ENCODE results near the gene TRHDE. TPM values are rescaled to one million over a fixed set of nuclear protein-coding genes. Genes with fewer than 3 reads are reported as not detected.
A peak's percentile ranks its signal among the peaks of the same experiment; 100 is the strongest.
"Not testable (repeated sequence)": the region's sequence is repeated elsewhere in the genome, so short reads cannot be mapped to it uniquely, and the experiment has no call there.

Gene TRHDE
- total RNA-seq, 6 experiments from 2014 or later = 65.7 to 106 (median 93.3) TPM

DNA sequence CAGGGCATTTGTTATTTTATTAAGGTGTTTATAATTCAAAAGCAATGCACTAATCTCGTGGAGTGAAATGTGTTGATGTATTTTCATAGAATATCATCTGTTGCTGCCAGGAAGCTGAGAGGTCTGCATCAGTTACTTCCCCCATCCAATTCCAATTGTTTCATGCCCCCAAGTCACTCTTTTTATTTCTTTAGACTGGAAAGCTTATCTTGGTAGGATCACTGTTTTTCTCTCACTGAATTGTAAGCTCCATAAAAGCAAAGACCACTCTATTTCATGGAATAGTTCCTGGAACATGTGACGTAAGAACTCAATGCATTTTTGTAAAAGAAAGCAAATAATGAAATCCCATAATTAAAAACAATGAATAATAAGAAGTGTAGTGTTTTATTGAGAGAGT lies 420.2 kb downstream of the TRHDE start:
- no peaks in the 10 kb centered on the region for H3K36me3 Mint-ChIP-seq (ENCODE audit: low read depth)

DNA sequence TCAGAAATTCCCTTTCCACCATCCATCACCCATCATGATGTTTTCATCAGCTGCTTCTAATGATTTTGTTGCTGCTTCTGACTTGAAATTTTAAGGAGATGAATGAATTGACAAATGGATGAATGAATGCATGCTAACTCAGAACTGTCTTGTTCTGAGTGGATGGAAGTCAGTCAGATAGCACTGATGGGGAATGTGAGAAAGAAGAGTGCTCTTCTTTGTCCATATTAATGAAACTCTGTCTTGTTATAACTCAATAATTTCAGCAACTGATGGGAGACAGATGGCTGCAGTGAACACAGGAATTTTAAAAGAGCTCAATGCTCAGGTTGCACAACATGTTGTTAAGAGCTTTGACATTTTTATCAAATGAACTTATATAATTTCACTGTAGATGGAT lies 422.0 kb downstream of the TRHDE start:
- H3K9me3 Mint-ChIP-seq = no peaks in the 10 kb centered on the region
- H3K27me3 Mint-ChIP-seq (ENCODE audit: insufficient read depth) = peaks cover 3% of the 10 kb centered on the region; the same call in 1 of the 2 replicates
- H3K4me3 Mint-ChIP-seq = no peak overlapping the region
- H3K4me1 Mint-ChIP-seq (ENCODE audit: low read depth) = peaks cover 12% of the 10 kb centered on the region
- DNase-seq = no peak
- TF ChIP-seq, protein P1, sequence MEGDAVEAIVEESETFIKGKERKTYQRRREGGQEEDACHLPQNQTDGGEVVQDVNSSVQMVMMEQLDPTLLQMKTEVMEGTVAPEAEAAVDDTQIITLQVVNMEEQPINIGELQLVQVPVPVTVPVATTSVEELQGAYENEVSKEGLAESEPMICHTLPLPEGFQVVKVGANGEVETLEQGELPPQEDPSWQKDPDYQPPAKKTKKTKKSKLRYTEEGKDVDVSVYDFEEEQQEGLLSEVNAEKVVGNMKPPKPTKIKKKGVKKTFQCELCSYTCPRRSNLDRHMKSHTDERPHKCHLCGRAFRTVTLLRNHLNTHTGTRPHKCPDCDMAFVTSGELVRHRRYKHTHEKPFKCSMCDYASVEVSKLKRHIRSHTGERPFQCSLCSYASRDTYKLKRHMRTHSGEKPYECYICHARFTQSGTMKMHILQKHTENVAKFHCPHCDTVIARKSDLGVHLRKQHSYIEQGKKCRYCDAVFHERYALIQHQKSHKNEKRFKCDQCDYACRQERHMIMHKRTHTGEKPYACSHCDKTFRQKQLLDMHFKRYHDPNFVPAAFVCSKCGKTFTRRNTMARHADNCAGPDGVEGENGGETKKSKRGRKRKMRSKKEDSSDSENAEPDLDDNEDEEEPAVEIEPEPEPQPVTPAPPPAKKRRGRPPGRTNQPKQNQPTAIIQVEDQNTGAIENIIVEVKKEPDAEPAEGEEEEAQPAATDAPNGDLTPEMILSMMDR (IDR thresholded peaks at IDR 0.05) = no peak
- H3K27ac Mint-ChIP-seq = no peak overlapping the region
- H3K36me3 Mint-ChIP-seq (ENCODE audit: low read depth) = no peaks in the 10 kb centered on the region

More for the DNA sequence above, 420.2 kb downstream of the TRHDE start:
- Mint-ChIP-seq H3K27ac (no peak overlapping the region), H3K4me3 (no peak overlapping the region), H3K27me3 (ENCODE audit: insufficient read depth) (peaks cover 3% of the 10 kb centered on the region; the same call in 1 of the 2 replicates), H3K9me3 (no peaks in the 10 kb centered on the region), H3K4me1 (ENCODE audit: low read depth) (peaks cover 12% of the 10 kb centered on the region)
- no peak for DNase-seq
- TF ChIP-seq, protein P1 (IDR thresholded peaks at IDR 0.05) = no peak

DNA sequence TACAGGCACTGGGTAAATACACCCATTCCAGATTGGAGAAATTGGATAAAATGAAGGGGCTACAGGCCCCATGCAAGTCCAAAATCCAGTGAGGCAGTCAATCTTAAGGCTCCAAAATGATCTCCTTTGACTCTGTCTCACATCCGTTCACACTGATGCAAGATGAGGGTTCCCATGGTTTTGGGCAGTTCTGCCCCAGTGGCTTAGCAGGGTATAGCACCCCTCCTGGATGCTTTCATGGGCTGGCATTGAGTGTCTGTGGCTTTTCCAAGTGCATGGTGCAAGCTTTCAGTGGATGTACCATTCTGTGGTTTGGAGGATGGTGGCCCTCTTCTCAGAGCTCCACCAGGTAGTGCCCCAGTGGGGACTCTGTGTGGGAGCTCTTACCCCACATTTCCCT lies 427.2 kb downstream of the TRHDE start:
- DNase-seq = no peak
- Mint-ChIP-seq H3K4me3 (no peak overlapping the region), H3K36me3 (ENCODE audit: low read depth) (no peaks in the 10 kb centered on the region), H3K9me3 (no peaks in the 10 kb centered on the region), H3K27me3 (ENCODE audit: insufficient read depth) (peaks cover 13% of the 10 kb centered on the region), H3K27ac (no peak overlapping the region), H3K4me1 (ENCODE audit: low read depth) (no peaks in the 10 kb centered on the region)
- TF ChIP-seq, protein P1 (IDR thresholded peaks at IDR 0.05) = peak; percentile 37

DNA sequence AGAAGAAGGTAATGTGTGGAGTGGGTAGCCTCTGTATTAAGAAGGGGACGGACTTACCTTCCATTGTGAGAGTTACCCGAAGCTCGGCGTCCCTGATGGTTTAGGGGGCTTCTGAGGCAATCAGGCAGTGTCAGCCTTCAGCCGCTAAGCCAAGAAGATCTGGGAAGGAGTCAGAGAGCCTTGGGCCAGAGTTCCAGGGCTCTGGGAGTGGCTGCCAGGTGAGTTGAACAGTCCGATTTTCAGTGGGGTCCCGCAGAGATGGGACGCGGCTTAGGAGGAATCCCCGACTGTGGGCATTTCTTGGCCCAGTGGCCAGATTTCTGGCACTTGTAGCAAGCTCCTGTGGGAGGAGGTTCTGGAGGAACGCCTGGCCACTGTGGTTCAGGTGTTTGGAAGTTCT lies 439.9 kb downstream of the TRHDE start:
- not testable (repeated sequence) for H3K4me3 Mint-ChIP-seq; H3K4me1 Mint-ChIP-seq (ENCODE audit: low read depth); H3K27me3 Mint-ChIP-seq (ENCODE audit: insufficient read depth); H3K36me3 Mint-ChIP-seq (ENCODE audit: low read depth); DNase-seq; H3K27ac Mint-ChIP-seq; H3K9me3 Mint-ChIP-seq

DNA sequence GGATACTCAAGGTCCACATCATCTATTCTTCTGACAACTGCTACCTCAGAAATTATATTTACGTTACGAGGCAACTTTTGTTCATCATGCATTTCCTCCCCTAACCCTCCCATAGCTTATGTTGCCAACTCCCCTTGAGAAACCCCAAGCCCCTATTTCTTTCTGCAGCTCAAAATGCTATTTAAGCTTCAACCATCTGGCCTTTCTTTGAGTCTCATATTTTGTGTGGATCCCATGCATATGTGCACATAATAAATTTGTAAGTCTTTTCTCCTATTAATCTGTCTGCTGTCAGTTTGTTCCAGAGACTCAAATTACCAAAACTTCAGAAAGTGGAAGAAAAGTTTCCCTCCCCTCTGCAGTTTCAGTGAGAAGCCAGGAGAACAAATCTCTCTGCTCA lies 444.1 kb downstream of the TRHDE start:
- Mint-ChIP-seq H3K27ac (no peak overlapping the region), H3K9me3 (no peaks in the 10 kb centered on the region; the same call in 1 of the 2 replicates), H3K36me3 (ENCODE audit: low read depth) (no peaks in the 10 kb centered on the region), H3K4me1 (ENCODE audit: low read depth) (no peaks in the 10 kb centered on the region), H3K4me3 (no peak overlapping the region), H3K27me3 (ENCODE audit: insufficient read depth) (peaks cover 3% of the 10 kb centered on the region)
- no peak for DNase-seq
- TF ChIP-seq, protein P1 (IDR thresholded peaks at IDR 0.05) = no peak

DNA sequence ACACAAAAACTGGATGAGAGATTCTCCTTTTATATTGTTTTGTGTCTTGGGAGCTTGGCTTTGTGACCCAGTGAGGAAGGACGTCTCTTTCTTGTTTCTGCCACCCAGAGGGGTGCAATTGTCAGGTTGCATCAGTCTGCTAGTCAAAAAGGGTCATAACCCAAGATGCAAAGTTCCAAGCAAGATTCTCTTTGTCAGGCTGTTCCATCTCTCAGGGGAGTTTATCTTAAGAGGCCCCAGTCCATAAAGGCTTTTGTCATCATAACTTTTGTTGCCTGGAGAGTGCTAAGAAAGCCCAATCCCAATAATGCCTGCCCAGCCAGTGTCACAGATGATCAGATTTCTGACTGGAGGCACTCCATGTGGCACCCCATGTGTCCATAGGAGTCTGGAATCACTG lies 444.9 kb downstream of the TRHDE start:
- peaks cover 3% of the 10 kb centered on the region for H3K27me3 Mint-ChIP-seq (ENCODE audit: insufficient read depth)
- no peaks in the 10 kb centered on the region for H3K4me1 Mint-ChIP-seq (ENCODE audit: low read depth)
- TF ChIP-seq, protein P1 (IDR thresholded peaks at IDR 0.05) = no peak
- H3K9me3 Mint-ChIP-seq = no peaks in the 10 kb centered on the region; the same call in 1 of the 2 replicates
- no peak overlapping the region for H3K27ac Mint-ChIP-seq
- no peak overlapping the region for H3K4me3 Mint-ChIP-seq
- H3K36me3 Mint-ChIP-seq (ENCODE audit: low read depth) = no peaks in the 10 kb centered on the region
- no peak for DNase-seq
